Mucosa of gallbladder (tissue), 1 donor: ENCODE results near the gene KLF13. TPM values are rescaled to one million over a fixed set of nuclear protein-coding genes. Genes with fewer than 3 reads are reported as not detected.

Source experiments
- DNase-seq: peaks from one replicate; pipeline ENCODE4 v3.0.0-alpha.2; 2020; ENCODE audit warnings: low spot score
- total RNA-seq: library from RNA; stranded (reverse); gene quantifications from one replicate; pipeline ENCODE4 v1.2.1, GENCODE V29; 2021
- donor health status: DM: no; HTN: no; CAD: no.

The KLF13 gene
- total RNA-seq, 1 donor from 2014 or later: 86.0 TPM

GRCh38 chr15:31332020-31332680 is 5.5 kb downstream of the KLF13 start:
- DNase-seq: no peak

GRCh38 chr15:31332681-31333071 is 6.0 kb downstream of the KLF13 start:
- no peak for DNase-seq

GRCh38 chr15:31333119-31333518 is 6.5 kb downstream of the KLF13 start:
- DNase-seq: no peak

GRCh38 chr15:31333820-31334219 is 7.2 kb downstream of the KLF13 start:
- DNase-seq: no peak

GRCh38 chr15:31335989-31336592 is 9.5 kb downstream of the KLF13 start:
- DNase-seq: no peak

- no peak for DNase-seq
Observed at GRCh38 chr15:31336593-31337295, 10.1 kb downstream of the KLF13 start.

- no peak for DNase-seq
Observed at GRCh38 chr15:31337352-31338031, 10.9 kb downstream of the KLF13 start.

GRCh38 chr15:31338318-31338878 is 11.8 kb downstream of the KLF13 start:
- no peak for DNase-seq

GRCh38 chr15:31338879-31339557 is 12.4 kb downstream of the KLF13 start:
- DNase-seq: peak; percentile 71

- no peak for DNase-seq
Observed at GRCh38 chr15:31339558-31339895, 12.9 kb downstream of the KLF13 start.

- no peak for DNase-seq
Observed at GRCh38 chr15:31340047-31340446, 13.4 kb downstream of the KLF13 start.

GRCh38 chr15:31340592-31340991 is 14.0 kb downstream of the KLF13 start:
- DNase-seq: no peak

- no peak for DNase-seq
Observed at GRCh38 chr15:31341071-31341470, 14.4 kb downstream of the KLF13 start.

- DNase-seq: no peak
Observed at GRCh38 chr15:31341496-31342195, 15.0 kb downstream of the KLF13 start.

- DNase-seq: no peak
Observed at GRCh38 chr15:31342381-31342780, 15.7 kb downstream of the KLF13 start.

GRCh38 chr15:31342781-31343626 is 16.4 kb downstream of the KLF13 start:
- DNase-seq: no peak

GRCh38 chr15:31343831-31344230 is 17.2 kb downstream of the KLF13 start:
- DNase-seq: no peak

GRCh38 chr15:31344266-31344665 is 17.6 kb downstream of the KLF13 start:
- DNase-seq: no peak

- DNase-seq: no peak
Observed at GRCh38 chr15:31344823-31345605, 18.4 kb downstream of the KLF13 start.
